Breast epithelium (tissue), 3 donors: Measurements from ENCODE around the gene CEP68.

Experiments
- POLR2A ChIP-seq: fragments of 450-650 bp; IDR thresholded peaks from one replicate; pipeline ENCODE4 v1.6.1; 2016; ENCODE audit warnings: antibody characterized with exemption, mild to moderate bottlenecking, moderate library complexity
- POLR2AphosphoS5 ChIP-seq, 3 donors: sonication (generic); formaldehyde crosslinking; IDR thresholded peaks; one replicate each; pipeline ENCODE4 v1.6.1; 2017; ENCODE audit warnings: antibody characterized with exemption in 3 of 3
- TF ChIP-seq, protein P1 (sequence below), 3 donors: fragments of 450-650 bp; IDR thresholded peaks; one replicate each; pipeline ENCODE4 v1.5.1; 2016 to 2017; ENCODE audit warnings: antibody characterized with exemption in 3 of 3, mild to moderate bottlenecking in 3 of 3, moderate library complexity in 3 of 3

- TF ChIP-seq, protein P1, sequence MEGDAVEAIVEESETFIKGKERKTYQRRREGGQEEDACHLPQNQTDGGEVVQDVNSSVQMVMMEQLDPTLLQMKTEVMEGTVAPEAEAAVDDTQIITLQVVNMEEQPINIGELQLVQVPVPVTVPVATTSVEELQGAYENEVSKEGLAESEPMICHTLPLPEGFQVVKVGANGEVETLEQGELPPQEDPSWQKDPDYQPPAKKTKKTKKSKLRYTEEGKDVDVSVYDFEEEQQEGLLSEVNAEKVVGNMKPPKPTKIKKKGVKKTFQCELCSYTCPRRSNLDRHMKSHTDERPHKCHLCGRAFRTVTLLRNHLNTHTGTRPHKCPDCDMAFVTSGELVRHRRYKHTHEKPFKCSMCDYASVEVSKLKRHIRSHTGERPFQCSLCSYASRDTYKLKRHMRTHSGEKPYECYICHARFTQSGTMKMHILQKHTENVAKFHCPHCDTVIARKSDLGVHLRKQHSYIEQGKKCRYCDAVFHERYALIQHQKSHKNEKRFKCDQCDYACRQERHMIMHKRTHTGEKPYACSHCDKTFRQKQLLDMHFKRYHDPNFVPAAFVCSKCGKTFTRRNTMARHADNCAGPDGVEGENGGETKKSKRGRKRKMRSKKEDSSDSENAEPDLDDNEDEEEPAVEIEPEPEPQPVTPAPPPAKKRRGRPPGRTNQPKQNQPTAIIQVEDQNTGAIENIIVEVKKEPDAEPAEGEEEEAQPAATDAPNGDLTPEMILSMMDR (IDR thresholded peaks at IDR 0.05), result no peak
- TF ChIP-seq POLR2A, result no peak
- TF ChIP-seq POLR2AphosphoS5 (IDR thresholded peaks at IDR 0.05), result no peak
Observed at GRCh38 chr2:65075176-65075575, 19.0 kb downstream of the CEP68 start.
